Fibroblast of villous mesenchyme (primary cell): ENCODE data around the gene TLL2. TPM values are rescaled to one million over a fixed set of nuclear protein-coding genes. Genes with fewer than 3 reads are reported as not detected.

Experiments used
- DNase-seq: peaks from one replicate; pipeline ENCODE4 v3.0.0-alpha.2; 2010; ENCODE audit warnings: low read depth
- H3K4me3 ChIP-seq: 2 replicates; pipeline ENCODE4 v1.5.1; 2011; ENCODE audit warnings: low read depth, mild to moderate bottlenecking, low read length
- CTCF ChIP-seq: IDR thresholded peaks from 2 replicates; pipeline ENCODE4 v1.5.1; 2012; ENCODE audit warnings: low read depth, mild to moderate bottlenecking, low read length; ENCODE audit not compliant: insufficient read depth
- total RNA-seq: library from RNA; depleted of rRNA; stranded (reverse); fragments of >200 nt; gene quantifications from 2 replicates; pipeline ENCODE4 v1.2.3, GENCODE V29; 2012

TLL2 gene
- total RNA-seq, 1 donor: under 0.01 TPM

- TF ChIP-seq CTCF: no peak
- H3K4me3 ChIP-seq: no peak within 1 kb of the TSS
- no peak for DNase-seq
Observed at GRCh38 chr10:96358851-96359540, 154.7 kb downstream of the TLL2 start, which contains the start of gene OPALIN. TSS of gene OPALIN (minus strand) at chr10:96359002. CDS start at chr10:96358896, 106 bp downstream.

GRCh38 chr10:96357038-96357620 lies 156.6 kb downstream of the TLL2 start:
- DNase-seq: no peak
- no peak overlapping the region for H3K4me3 ChIP-seq
- TF ChIP-seq CTCF: no peak

GRCh38 chr10:96352582-96352981 lies 161.1 kb downstream of the TLL2 start:
- no peak for DNase-seq
- H3K4me3 ChIP-seq: no peak overlapping the region
- TF ChIP-seq CTCF: no peak

- no peak for TF ChIP-seq CTCF
- DNase-seq: no peak
Observed at GRCh38 chr10:96352027-96352426, 161.7 kb downstream of the TLL2 start.

GRCh38 chr10:96346295-96346694 lies 167.4 kb downstream of the TLL2 start:
- no peak for DNase-seq
- no peak overlapping the region for H3K4me3 ChIP-seq
- TF ChIP-seq CTCF: no peak

More at GRCh38 chr10:96352027-96352426, 161.7 kb downstream of the TLL2 start:
- H3K4me3 ChIP-seq: no peak overlapping the region

- no peak for TF ChIP-seq CTCF
- H3K4me3 ChIP-seq: no peak overlapping the region
- no peak for DNase-seq
Observed at GRCh38 chr10:96345222-96345621, 168.5 kb downstream of the TLL2 start.
